WTC11 (cell line): ENCODE data around the gene DSTYK. TPM values are rescaled to one million over a fixed set of nuclear protein-coding genes. Genes with fewer than 3 reads are reported as not detected.

Experiments
- ATAC-seq: fragments of 200-7000 bp; cut with Tn5 transposase; 2 replicates; pipeline ENCODE4 v1.10.0; 2021; ENCODE audit warnings: mild to moderate bottlenecking, moderate library complexity
- CTCF ChIA-PET: fragments of 300-600 bp; sonication (Branson Sonifier 250); formaldehyde crosslinking; loops from one replicate; lab custom pipeline; 2021; ENCODE audit warnings: antibody characterized with exemption; lab: Charles Lee
- POLR2A ChIA-PET: fragments of 350-600 bp; sonication (Branson Sonifier 250); formaldehyde crosslinking; loops from one replicate; lab custom pipeline; 2021; ENCODE audit warnings: antibody characterized with exemption; lab: Charles Lee
- DNase-seq: peaks from one replicate; pipeline ENCODE4 v3.0.0; 2021; ENCODE audit warnings: low spot score
- H3K27ac Mint-ChIP-seq: 2 replicates; pipeline ENCODE4 v1.8.0; 2021; ENCODE audit warnings: mixed read lengths
- H3K27me3 Mint-ChIP-seq: 2 replicates; pipeline ENCODE4 v1.8.0; 2021; ENCODE audit warnings: low read depth, mild to moderate bottlenecking, moderate library complexity, mixed read lengths
- H3K36me3 Mint-ChIP-seq: 2 replicates; pipeline ENCODE4 v1.8.0; 2021; ENCODE audit warnings: mixed read lengths
- H3K4me1 Mint-ChIP-seq: 2 replicates; pipeline ENCODE4 v1.8.0; 2022; ENCODE audit warnings: mixed read lengths
- H3K4me3 Mint-ChIP-seq: 2 replicates; pipeline ENCODE4 v1.8.0; 2021; ENCODE audit warnings: mild to moderate bottlenecking, moderate library complexity, mixed read lengths
- H3K9me3 Mint-ChIP-seq: 2 replicates; pipeline ENCODE4 v1.8.0; 2021; ENCODE audit warnings: mixed read lengths
- ATF2 ChIP-seq: sonication (generic); formaldehyde crosslinking; IDR thresholded peaks from 2 replicates; pipeline ENCODE4 v1.8.1; 2022; ENCODE audit warnings: low read depth, missing genetic modification reagents, borderline replicate concordance
- ATF3 ChIP-seq: sonication (generic); formaldehyde crosslinking; conservative IDR thresholded peaks from 2 replicates; pipeline ENCODE4 v1.8.1; 2022; ENCODE audit warnings: mild to moderate bottlenecking, missing genetic modification reagents
- CBFB ChIP-seq: sonication (generic); formaldehyde crosslinking; IDR thresholded peaks from 2 replicates; pipeline ENCODE4 v1.8.1; 2022; ENCODE audit warnings: mild to moderate bottlenecking, low read depth, missing genetic modification reagents
- CDX4 ChIP-seq: fragments of 250-450 bp; sonication (Bioruptor Pico); IDR thresholded peaks from 2 replicates; pipeline ENCODE4 v1.9.0; 2021; ENCODE audit warnings: moderate library complexity, mild to moderate bottlenecking, inconsistent platforms, borderline replicate concordance
- CREB1 ChIP-seq: sonication (generic); formaldehyde crosslinking; IDR thresholded peaks from 2 replicates; pipeline ENCODE4 v1.8.0; 2023; ENCODE audit warnings: mild to moderate bottlenecking, missing genetic modification reagents
- FOXJ3 ChIP-seq: sonication (generic); formaldehyde crosslinking; IDR thresholded peaks from 2 replicates; pipeline ENCODE4 v1.9.0; 2021; ENCODE audit warnings: missing genetic modification reagents, mild to moderate bottlenecking, borderline replicate concordance
- FOXK1 ChIP-seq: sonication (generic); formaldehyde crosslinking; IDR thresholded peaks from 2 replicates; pipeline ENCODE4 v1.8.0; 2022; ENCODE audit warnings: mild to moderate bottlenecking, moderate library complexity, missing genetic modification reagents
- IRF2 ChIP-seq: sonication (generic); formaldehyde crosslinking; IDR thresholded peaks from 2 replicates; pipeline ENCODE4 v1.8.0; 2022; ENCODE audit warnings: low read depth, missing genetic modification reagents, borderline replicate concordance
- JAZF1 ChIP-seq: fragments of 250-450 bp; sonication (Bioruptor Pico); IDR thresholded peaks from 2 replicates; pipeline ENCODE4 v1.9.0; 2021; ENCODE audit warnings: moderate library complexity, mild to moderate bottlenecking, inconsistent platforms
- KAT7 ChIP-seq: sonication (generic); formaldehyde crosslinking; IDR thresholded peaks from 2 replicates; pipeline ENCODE4 v1.8.1; 2023; ENCODE audit warnings: missing genetic modification reagents, mild to moderate bottlenecking, borderline replicate concordance
- NFYB ChIP-seq: sonication (generic); formaldehyde crosslinking; conservative IDR thresholded peaks from 2 replicates; pipeline ENCODE4 v1.8.0; 2022; ENCODE audit warnings: low read depth, missing genetic modification reagents
- NR3C1 ChIP-seq: sonication (generic); formaldehyde crosslinking; conservative IDR thresholded peaks from 2 replicates; pipeline ENCODE4 v1.8.1; 2023; ENCODE audit warnings: low read depth, mild to moderate bottlenecking, missing genetic modification reagents
- PRDM15 ChIP-seq: sonication (generic); formaldehyde crosslinking; IDR thresholded peaks from 2 replicates; pipeline ENCODE4 v1.8.0; 2022; ENCODE audit warnings: missing genetic modification reagents
- PREB ChIP-seq: sonication (generic); formaldehyde crosslinking; IDR thresholded peaks from 2 replicates; pipeline ENCODE4 v1.8.1; 2022; ENCODE audit warnings: mild to moderate bottlenecking, missing genetic modification reagents, moderate library complexity, borderline replicate concordance
- PRRX2 ChIP-seq: fragments of 250-450 bp; sonication (Bioruptor Pico); IDR thresholded peaks from 2 replicates; pipeline ENCODE4 v1.8.0; 2021; ENCODE audit warnings: mild to moderate bottlenecking
- RELA ChIP-seq: sonication (generic); formaldehyde crosslinking; IDR thresholded peaks from 2 replicates; pipeline ENCODE4 v1.8.1; 2022; ENCODE audit warnings: missing genetic modification reagents, mild to moderate bottlenecking, borderline replicate concordance
- SOX15 ChIP-seq: fragments of 250-450 bp; sonication (Bioruptor Pico); IDR thresholded peaks from 2 replicates; pipeline ENCODE4 v1.9.0; 2021; ENCODE audit warnings: mild to moderate bottlenecking
- TCF7 ChIP-seq: sonication (generic); formaldehyde crosslinking; IDR thresholded peaks from 2 replicates; pipeline ENCODE4 v1.8.0; 2022; ENCODE audit warnings: mild to moderate bottlenecking, low read depth, missing genetic modification reagents, moderate library complexity
- TEAD4 ChIP-seq: sonication (generic); formaldehyde crosslinking; IDR thresholded peaks from 2 replicates; pipeline ENCODE4 v1.8.0; 2022; ENCODE audit warnings: mild to moderate bottlenecking, missing genetic modification reagents
- ZBTB43 ChIP-seq: sonication (generic); formaldehyde crosslinking; IDR thresholded peaks from 2 replicates; pipeline ENCODE4 v1.8.1; 2023; ENCODE audit warnings: mild to moderate bottlenecking, missing genetic modification reagents
- ZNF263 ChIP-seq: sonication (generic); formaldehyde crosslinking; IDR thresholded peaks from 2 replicates; pipeline ENCODE4 v1.8.1; 2022; ENCODE audit warnings: low read depth, mild to moderate bottlenecking, moderate library complexity, missing genetic modification reagents
- ZNF396 ChIP-seq: fragments of 250-450 bp; sonication (Bioruptor Pico); IDR thresholded peaks from 2 replicates; pipeline ENCODE4 v1.8.0; 2021; ENCODE audit warnings: mild to moderate bottlenecking, moderate library complexity, borderline replicate concordance
- ZNF416 ChIP-seq: fragments of 250-450 bp; sonication (Bioruptor Pico); IDR thresholded peaks from 2 replicates; pipeline ENCODE4 v1.9.0; 2021; ENCODE audit warnings: mild to moderate bottlenecking, inconsistent platforms
- total RNA-seq: library from RNA; stranded (reverse); gene quantifications from 3 replicates; pipeline ENCODE4 v1.2.3, GENCODE V29; 2021

The DSTYK gene
- total RNA-seq, 1 experiment from 2014 or later: 11.6 TPM

GRCh38 chr1:205191622-205192021 is 19.9 kb downstream of the DSTYK start:
- ChIA-PET POLR2A (interaction anchor here (1.1 kb wide), 1 partner anchor 130 kb away, joined by 4 read pairs; no protein-coding TSS in a partner anchor), CTCF (interaction anchor here (0.9 to 2.5 kb wide), 7 partner anchors 8 to 163 kb away, joined by 4 to 10 read pairs (median 7); no protein-coding TSS in a partner anchor)
- no peaks in the 10 kb centered on the region for H3K27me3 Mint-ChIP-seq
- H3K27ac Mint-ChIP-seq: peak overlapping the region; percentile 94
- H3K4me1 Mint-ChIP-seq: peaks cover 80% of the 10 kb centered on the region
- no peaks in the 10 kb centered on the region for H3K9me3 Mint-ChIP-seq
- peak overlapping the region; percentile 52 for H3K4me3 Mint-ChIP-seq
- no peak for TF ChIP-seq CBFB (CRISPR knock-in tag)
- TF ChIP-seq FOXK1 (CRISPR knock-in tag): 0 out of 2 replicates have a peak, but pooled peaks have one; percentile 17
- no peak for TF ChIP-seq JAZF1
- no peak for TF ChIP-seq NR3C1 (CRISPR knock-in tag)
- TF ChIP-seq KAT7 (CRISPR knock-in tag): no peak
- DNase-seq (no peak), ATAC-seq (peak; percentile 59)
- H3K36me3 Mint-ChIP-seq: no peaks in the 10 kb centered on the region; the same call in 1 of the 2 replicates

- Mint-ChIP-seq H3K36me3 (peaks cover 4% of the 10 kb centered on the region; the same call in 1 of the 2 replicates), H3K27ac (peak overlapping the region; percentile 89), H3K9me3 (no peaks in the 10 kb centered on the region), H3K4me1 (peaks cover 80% of the 10 kb centered on the region), H3K4me3 (peak overlapping the region; percentile 51), H3K27me3 (no peaks in the 10 kb centered on the region)
- no peak for DNase-seq
- no peak for TF ChIP-seq RELA (CRISPR knock-in tag)
- no peak for TF ChIP-seq ZNF263
- no peak for TF ChIP-seq PRDM15 (CRISPR knock-in tag)
- TF ChIP-seq TCF7: no peak
- no peak for TF ChIP-seq NFYB (CRISPR knock-in tag)
- no peak for TF ChIP-seq SOX15 (CRISPR knock-in tag)
- no peak for TF ChIP-seq CREB1 (CRISPR knock-in tag)
- no peak for TF ChIP-seq FOXJ3
- no peak for TF ChIP-seq JAZF1
- no peak for TF ChIP-seq ZNF396 (CRISPR knock-in tag)
- no peak for TF ChIP-seq ZNF416 (CRISPR knock-in tag)
- no peak for TF ChIP-seq PRRX2 (CRISPR knock-in tag)
- no peak for TF ChIP-seq ZBTB43
- TF ChIP-seq PREB (CRISPR knock-in tag): no peak
- no peak for TF ChIP-seq IRF2 (CRISPR knock-in tag)
- no peak for TF ChIP-seq CDX4 (CRISPR knock-in tag)
- no peak for TF ChIP-seq ATF3 (CRISPR knock-in tag)
- TF ChIP-seq TEAD4 (CRISPR knock-in tag): no peak
- no peak for TF ChIP-seq ATF2
- ChIA-PET POLR2A (interaction anchor here (0.7 to 1.1 kb wide), 2 partner anchors 12 to 129 kb away, joined by 4 to 9 read pairs; no protein-coding TSS in a partner anchor), CTCF (interaction anchor here (0.7 to 2.5 kb wide), 6 partner anchors 38 to 163 kb away, joined by 4 to 10 read pairs (median 7); no protein-coding TSS in a partner anchor)
- ATAC-seq: peak; percentile 5; the same call in 1 of the 2 replicates
These were observed 20.5 kb downstream of the DSTYK start for GRCh38 chr1:205190845-205191577.
